HepG2 (cell line): ENCODE results near the gene PRMT7. TPM values are rescaled to one million over a fixed set of nuclear protein-coding genes. Genes with fewer than 3 reads are reported as not detected.
A peak's percentile ranks its signal among the peaks of the same experiment; 100 is the strongest.

Experiments used
- CC2D1A ChIP-seq: sonication (generic); formaldehyde crosslinking; IDR thresholded peaks from 2 replicates; pipeline ENCODE4 v1.8.1; 2023; ENCODE audit warnings: mild to moderate bottlenecking, missing genetic modification reagents
- DNMT1 ChIP-seq: sonication (generic); formaldehyde crosslinking; IDR thresholded peaks from 2 replicates; pipeline ENCODE4 v1.5.1; 2020; ENCODE audit warnings: mild to moderate bottlenecking, missing genetic modification reagents
- GMEB1 ChIP-seq: sonication (generic); formaldehyde crosslinking; IDR thresholded peaks from 2 replicates; pipeline ENCODE4 v1.5.1; 2020; ENCODE audit warnings: missing genetic modification reagents, mild to moderate bottlenecking, borderline replicate concordance
- IKZF5 ChIP-seq: IDR thresholded peaks from 2 replicates; pipeline ENCODE4 v1.6.1; 2018; ENCODE audit warnings: missing genetic modification reagents, mild to moderate bottlenecking, missing compliant biosample characterization
- ISL2 ChIP-seq: sonication (generic); formaldehyde crosslinking; IDR thresholded peaks from 2 replicates; pipeline ENCODE4 v1.5.0; 2020; ENCODE audit warnings: missing genetic modification reagents
- NCOR1 ChIP-seq: fragments of 200-600 bp; sonication (generic); IDR thresholded peaks from 2 replicates; pipeline ENCODE4 v1.7.0; 2017; ENCODE audit warnings: antibody characterized with exemption, low read length, borderline replicate concordance
- NFE2L2 ChIP-seq: fragments of 150-350 bp; IDR thresholded peaks from 2 replicates; pipeline ENCODE4 v1.6.1; 2014; ENCODE audit warnings: low read length
- RFXAP ChIP-seq: sonication (generic); formaldehyde crosslinking; IDR thresholded peaks from 2 replicates; pipeline ENCODE4 v1.4.0; 2020; ENCODE audit warnings: missing genetic modification reagents, borderline replicate concordance
- TBX3 ChIP-seq: fragments of 450-650 bp; IDR thresholded peaks from 2 replicates; pipeline ENCODE4 v1.6.1; 2017; ENCODE audit warnings: antibody characterized with exemption, mild to moderate bottlenecking, inconsistent platforms, borderline replicate concordance
- U2AF2 ChIP-seq: fragments of 200-400 bp; formaldehyde crosslinking; IDR thresholded peaks from 2 replicates; pipeline ENCODE4 v1.6.1; 2017; ENCODE audit warnings: low read depth, mild to moderate bottlenecking, low read length
- ZNF180 ChIP-seq: sonication (generic); formaldehyde crosslinking; IDR thresholded peaks from 2 replicates; pipeline ENCODE4 v1.4.0; 2020; ENCODE audit warnings: low read depth, missing genetic modification reagents, borderline replicate concordance
- ZNF329 ChIP-seq: sonication (generic); formaldehyde crosslinking; IDR thresholded peaks from 2 replicates; pipeline ENCODE4 v1.9.0; 2021; ENCODE audit warnings: low read depth, mild to moderate bottlenecking, missing genetic modification reagents
- ZNF333 ChIP-seq: sonication (generic); formaldehyde crosslinking; IDR thresholded peaks from 2 replicates; pipeline ENCODE4 v1.4.0; 2020; ENCODE audit warnings: mild to moderate bottlenecking, missing genetic modification reagents, borderline replicate concordance
- ZNF337 ChIP-seq: sonication (generic); formaldehyde crosslinking; IDR thresholded peaks from 2 replicates; pipeline ENCODE4 v1.5.1; 2020; ENCODE audit warnings: missing genetic modification reagents, low read depth, mild to moderate bottlenecking, borderline replicate concordance
- ZNF574 ChIP-seq: sonication (generic); formaldehyde crosslinking; IDR thresholded peaks from 2 replicates; pipeline ENCODE4 v1.4.0; 2020; ENCODE audit warnings: missing genetic modification reagents
- ZUFSP ChIP-seq: sonication (generic); formaldehyde crosslinking; IDR thresholded peaks from 2 replicates; pipeline ENCODE4 v1.9.0; 2021; ENCODE audit warnings: missing genetic modification reagents, mild to moderate bottlenecking, borderline replicate concordance
- polyA plus RNA-seq, 8 experiments: library from polyadenylated mRNA; depleted of rRNA in 3 of 8; stranded (reverse) in 7 of 8; unstranded in 1 of 8; fragments of >200 nt; fragmentation: Illumina TruSeq in 4 of 8; extraction: Trizol in 4 of 8; gene quantifications; 2 replicates each; pipeline versions ENCODE4 v1.2.1 to v1.2.3, GENCODE V29; 2011 to 2016; ENCODE audit warnings: low read depth in 4 of 8, missing spikeins in 1 of 8, mixed read lengths in 1 of 8; ENCODE audit not compliant: insufficient read depth in 1 of 8
- total RNA-seq, 5 experiments: library from RNA; depleted of rRNA; stranded (reverse); fragments of >200 nt; fragmentation: Illumina TruSeq; extraction: Trizol; gene quantifications; 2 replicates each; pipeline ENCODE4 v1.2.3, GENCODE V29; 2016; ENCODE audit warnings: low read depth in 1 of 5
- TF ChIP-seq, protein P1 (sequence below): sonication (generic); formaldehyde crosslinking; IDR thresholded peaks from 2 replicates; pipeline ENCODE4 v1.8.1; 2023; ENCODE audit warnings: missing genetic modification reagents, mild to moderate bottlenecking, borderline replicate concordance

PRMT7 gene
- total and polyA plus RNA-seq, 2 of the 13 experiments (the other 11 are each of a cell fraction or from before 2014, with no cell fraction given): 47.5 to 55.0 TPM

DNA sequence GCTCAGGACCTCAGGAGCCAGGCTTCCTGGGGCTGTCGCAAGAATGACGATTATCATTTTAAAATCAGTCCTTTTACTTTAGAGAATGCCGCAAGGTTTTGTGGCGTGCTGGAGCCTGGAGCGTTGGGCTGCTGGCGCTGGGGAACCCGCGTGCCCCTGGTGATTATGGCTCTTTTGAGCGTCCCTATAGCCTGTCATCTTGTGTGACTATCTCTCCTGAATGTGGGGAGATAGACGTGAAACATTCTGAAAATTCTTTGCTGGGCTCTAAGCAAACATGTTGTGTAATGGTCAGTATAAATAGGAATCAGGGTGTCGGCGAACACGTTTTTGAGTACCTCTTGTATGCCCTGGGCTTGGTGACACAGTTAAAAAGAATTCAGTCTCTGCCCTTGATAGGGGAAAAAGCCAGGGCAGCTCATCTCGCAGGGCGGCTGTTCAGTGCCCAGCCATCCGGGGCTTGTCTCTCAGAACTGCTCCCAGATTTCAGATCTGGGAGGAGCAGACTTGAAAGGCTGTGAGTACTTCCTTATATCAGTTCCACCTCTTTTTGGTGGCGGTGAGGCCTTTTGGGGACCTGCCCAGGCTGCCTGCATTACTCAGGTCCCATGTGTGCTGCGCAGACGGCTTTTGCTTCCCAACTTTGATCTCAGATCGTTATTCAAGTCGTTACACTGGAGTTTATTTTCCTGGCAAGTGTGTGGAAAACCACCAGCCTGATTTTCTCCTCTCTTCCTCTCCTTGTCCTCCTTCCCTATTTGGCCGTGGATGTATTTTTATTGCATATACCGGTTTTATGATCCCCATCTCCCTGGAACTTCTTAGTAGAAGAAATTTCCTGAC lies 45.5 kb upstream of the PRMT7 start (continued):
- TF ChIP-seq ZUFSP (CRISPR knock-in tag) (no peak), IKZF5 (CRISPR knock-in tag) (peak; percentile 86), ZNF574 (CRISPR knock-in tag) (no peak; the same call in 1 of the 2 replicates), CC2D1A (CRISPR knock-in tag) (no peak), ZNF329 (CRISPR knock-in tag) (no peak), RFXAP (CRISPR knock-in tag) (peak; percentile 70; the same call in 1 of the 2 replicates), DNMT1 (CRISPR knock-in tag) (no peak), ISL2 (CRISPR knock-in tag) (peak; percentile 92), U2AF2 (no peak), ZNF180 (CRISPR knock-in tag) (no peak), NCOR1 (peak; percentile 38; the same call in 1 of the 2 replicates), GMEB1 (no peak; the same call in 1 of the 2 replicates), NFE2L2 (no peak), TBX3 (peak; percentile 98), ZNF333 (CRISPR knock-in tag) (no peak; the same call in 1 of the 2 replicates), ZNF337 (CRISPR knock-in tag) (peak; percentile 93; the same call in 1 of the 2 replicates)
- TF ChIP-seq, protein P1, sequence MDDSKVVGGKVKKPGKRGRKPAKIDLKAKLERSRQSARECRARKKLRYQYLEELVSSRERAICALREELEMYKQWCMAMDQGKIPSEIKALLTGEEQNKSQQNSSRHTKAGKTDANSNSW (CRISPR knock-in tag): no peak
